SH-SY5Y (cell line): ENCODE measurements around the gene MYO10.

Experiments
- GATA2 ChIP-seq: IDR thresholded peaks from 2 replicates; pipeline ENCODE4 v1.6.1; 2011; ENCODE audit warnings: mild to moderate bottlenecking, low read depth, low read length
- GATA3 ChIP-seq: IDR thresholded peaks from 2 replicates; pipeline ENCODE4 v1.6.1; 2011; ENCODE audit warnings: low read depth, mild to moderate bottlenecking, low read length, moderate library complexity

DNA sequence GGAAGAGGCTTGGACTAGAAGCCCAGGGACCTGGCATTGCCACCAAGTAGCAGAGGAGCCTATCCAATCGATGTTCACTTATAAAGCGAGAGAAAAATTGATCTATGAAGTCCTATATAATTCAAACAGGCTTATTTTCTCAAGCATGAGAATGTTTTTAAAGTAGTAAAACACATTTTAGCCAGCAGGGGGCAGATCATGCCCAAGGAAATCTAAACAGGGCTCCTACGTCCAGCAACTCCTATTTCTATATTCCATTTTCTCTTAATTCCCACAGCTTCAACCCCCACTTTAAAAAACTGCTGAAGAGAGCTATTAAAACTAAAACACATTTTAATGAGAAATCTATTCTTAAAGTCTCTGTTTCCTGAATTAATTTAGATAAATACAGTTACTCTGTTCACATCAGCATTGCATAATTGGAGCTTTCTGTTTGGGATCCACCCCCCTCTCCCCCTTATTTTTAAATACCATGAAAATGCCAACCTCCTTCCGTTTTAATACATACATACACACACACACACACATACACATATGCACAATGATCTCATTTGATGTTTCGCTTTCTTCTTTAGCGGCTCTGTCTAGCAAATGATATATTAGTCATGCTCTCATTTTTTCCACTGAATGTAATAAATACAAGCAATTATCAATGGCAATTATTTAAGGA lies 144.9 kb downstream of the MYO10 start:
- TF ChIP-seq GATA2, result no peak
- no peak for TF ChIP-seq GATA3
